ENCODE results near the gene OSBPL7.

The OSBPL7 gene

GRCh38 chr17:47820033-47820789 lies 1.4 kb downstream of the OSBPL7 start:
- FAIRE-seq = no peak

GRCh38 chr17:47819475-47819874 lies 2.1 kb downstream of the OSBPL7 start:
- no peak for FAIRE-seq

GRCh38 chr17:47818002-47818695 lies 3.4 kb downstream of the OSBPL7 start:
- no peak for FAIRE-seq

GRCh38 chr17:47816947-47817346 lies 4.6 kb downstream of the OSBPL7 start:
- no peak for FAIRE-seq

- FAIRE-seq = no peak
Observed at GRCh38 chr17:47816111-47816735, 5.4 kb downstream of the OSBPL7 start.

- no peak for FAIRE-seq
Observed at GRCh38 chr17:47815106-47815918, 6.3 kb downstream of the OSBPL7 start.

- FAIRE-seq = no peak
Observed at GRCh38 chr17:47813512-47814031, 8.0 kb downstream of the OSBPL7 start.

GRCh38 chr17:47813077-47813476 lies 8.5 kb downstream of the OSBPL7 start:
- FAIRE-seq = no peak

- FAIRE-seq = no peak
Observed at GRCh38 chr17:47812146-47812920, 9.3 kb downstream of the OSBPL7 start.

GRCh38 chr17:47811709-47812108 lies 9.9 kb downstream of the OSBPL7 start:
- FAIRE-seq = no peak

- FAIRE-seq = no peak
Observed at GRCh38 chr17:47810901-47811635, 10.5 kb downstream of the OSBPL7 start.

- no peak for FAIRE-seq
Observed at GRCh38 chr17:47810200-47810821, 11.3 kb downstream of the OSBPL7 start.

- no peak for FAIRE-seq
Observed at GRCh38 chr17:47808830-47809480, 12.6 kb downstream of the OSBPL7 start.

GRCh38 chr17:47808036-47808829 lies 13.4 kb downstream of the OSBPL7 start:
- FAIRE-seq = no peak

- no peak for FAIRE-seq
Observed at GRCh38 chr17:47807421-47807820, 14.2 kb downstream of the OSBPL7 start.

- FAIRE-seq = no peak
Observed at GRCh38 chr17:47806913-47807255, 14.7 kb downstream of the OSBPL7 start.

GRCh38 chr17:47806026-47806912 lies 15.3 kb downstream of the OSBPL7 start:
- no peak for FAIRE-seq

GRCh38 chr17:47804461-47804860 lies 17.1 kb downstream of the OSBPL7 start:
- no peak for FAIRE-seq

Measured in colon (tissue), 2 donors.